Breast epithelium (tissue), 3 donors: ENCODE data around the gene ATG10.

Source experiments
- POLR2A ChIP-seq: fragments of 450-650 bp; IDR thresholded peaks from one replicate; pipeline ENCODE4 v1.6.1; 2016; ENCODE audit warnings: antibody characterized with exemption, mild to moderate bottlenecking, moderate library complexity
- POLR2AphosphoS5 ChIP-seq, 3 donors: sonication (generic); formaldehyde crosslinking; IDR thresholded peaks; one replicate each; pipeline ENCODE4 v1.6.1; 2017; ENCODE audit warnings: antibody characterized with exemption in 3 of 3
- TF ChIP-seq, protein P1 (sequence below), 3 donors: fragments of 450-650 bp; IDR thresholded peaks; one replicate each; pipeline ENCODE4 v1.5.1; 2016 to 2017; ENCODE audit warnings: antibody characterized with exemption in 3 of 3, mild to moderate bottlenecking in 3 of 3, moderate library complexity in 3 of 3

DNA sequence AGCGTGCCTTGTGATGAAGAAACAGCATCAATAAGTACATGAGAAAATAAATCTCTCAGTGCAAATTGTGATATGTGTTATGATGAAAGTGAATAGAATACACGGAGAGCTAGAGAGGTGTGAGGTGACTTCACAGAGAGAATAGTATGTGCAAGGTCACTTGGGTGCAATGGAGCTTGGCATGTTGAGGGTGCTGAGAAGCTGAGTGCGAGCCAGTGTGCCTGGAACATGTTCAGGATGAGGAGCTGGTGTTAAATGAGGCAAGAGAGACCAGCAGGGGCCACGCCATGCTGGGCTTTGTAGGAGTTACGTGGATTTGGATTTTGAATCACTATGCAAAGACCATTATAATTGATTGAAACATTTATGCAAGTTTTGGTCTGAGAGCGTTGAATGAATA is 319.1 kb downstream of the ATG10 start:
- TF ChIP-seq, protein P1, sequence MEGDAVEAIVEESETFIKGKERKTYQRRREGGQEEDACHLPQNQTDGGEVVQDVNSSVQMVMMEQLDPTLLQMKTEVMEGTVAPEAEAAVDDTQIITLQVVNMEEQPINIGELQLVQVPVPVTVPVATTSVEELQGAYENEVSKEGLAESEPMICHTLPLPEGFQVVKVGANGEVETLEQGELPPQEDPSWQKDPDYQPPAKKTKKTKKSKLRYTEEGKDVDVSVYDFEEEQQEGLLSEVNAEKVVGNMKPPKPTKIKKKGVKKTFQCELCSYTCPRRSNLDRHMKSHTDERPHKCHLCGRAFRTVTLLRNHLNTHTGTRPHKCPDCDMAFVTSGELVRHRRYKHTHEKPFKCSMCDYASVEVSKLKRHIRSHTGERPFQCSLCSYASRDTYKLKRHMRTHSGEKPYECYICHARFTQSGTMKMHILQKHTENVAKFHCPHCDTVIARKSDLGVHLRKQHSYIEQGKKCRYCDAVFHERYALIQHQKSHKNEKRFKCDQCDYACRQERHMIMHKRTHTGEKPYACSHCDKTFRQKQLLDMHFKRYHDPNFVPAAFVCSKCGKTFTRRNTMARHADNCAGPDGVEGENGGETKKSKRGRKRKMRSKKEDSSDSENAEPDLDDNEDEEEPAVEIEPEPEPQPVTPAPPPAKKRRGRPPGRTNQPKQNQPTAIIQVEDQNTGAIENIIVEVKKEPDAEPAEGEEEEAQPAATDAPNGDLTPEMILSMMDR (IDR thresholded peaks at IDR 0.05) = no peak
- TF ChIP-seq POLR2A (no peak), POLR2AphosphoS5 (IDR thresholded peaks at IDR 0.05) (no peak)
